Epithelial cell of alveolus of lung (primary cell): ENCODE measurements around the gene FSD1. TPM values are rescaled to one million over a fixed set of nuclear protein-coding genes. Genes with fewer than 3 reads are reported as not detected.

Source experiments
- total RNA-seq: library from RNA; depleted of rRNA; stranded (reverse); fragments of >200 nt; gene quantifications from 2 replicates; pipeline ENCODE4 v1.2.1, GENCODE V29; 2015

FSD1 gene
- total RNA-seq: 21.2 and 30.5 TPM in 2 replicates

GRCh38 chr19:4304538-4305256 lies at the start of gene FSD1:
Gene FSD1, plus strand, starts transcription at chr19:4304598. Its CDS starts 149 bp downstream, at chr19:4304747.

GRCh38 chr19:4278419-4279266 lies 25.8 kb upstream of the FSD1 start, which contains the start of gene SHD:
Gene SHD, plus strand, starts transcription at chr19:4279266. Its CDS starts 798 bp downstream, at chr19:4280064.

GRCh38 chr19:4302243-4302640 lies 2.2 kb upstream of the FSD1 start, which contains the start of gene TMIGD2:
Gene TMIGD2, minus strand, starts transcription at chr19:4302389. Its CDS starts 4 bp downstream, at chr19:4302385.

GRCh38 chr19:4338441-4339355 lies 34.3 kb downstream of the FSD1 start, which contains the start of gene STAP2:
Gene STAP2, minus strand, starts transcription at chr19:4338827. Its CDS starts 74 bp downstream, at chr19:4338753.

GRCh38 chr19:4343370-4344307 lies 39.2 kb downstream of the FSD1 start, which contains the start of gene MPND:
Gene MPND, plus strand, starts transcription at chr19:4343562. Its CDS starts 32 bp downstream, at chr19:4343594.

Other genes with a start within 250 kb of the FSD1 start
- 30.4 and 35.6 TPM in 2 replicates for gene ZBTB7A, start 237.7 kb upstream of the FSD1 start, total RNA-seq
- 180 and 195 TPM in 2 replicates for gene MAP2K2, start 180.5 kb upstream of the FSD1 start, total RNA-seq
- not detected in 2 replicates for gene CREB3L3, start 151.0 kb upstream of the FSD1 start, total RNA-seq
- gene SIRT6, start 122.0 kb upstream of the FSD1 start, total RNA-seq: 24.6 and 29.1 TPM in 2 replicates
- gene ANKRD24, start 121.9 kb upstream of the FSD1 start, total RNA-seq: 1.4 TPM in 1 of 2 replicates, not detected in the other
- 0.39 TPM in 1 of 2 replicates, not detected in the other for gene EBI3, start 75.1 kb upstream of the FSD1 start, total RNA-seq
- gene YJU2, start 57.5 kb upstream of the FSD1 start, total RNA-seq: 21.5 and 24.9 TPM in 2 replicates
- 2.2 TPM in 1 of 2 replicates, not detected in the other for gene SHD, start 25.3 kb upstream of the FSD1 start, total RNA-seq
- gene TMIGD2, start 2.2 kb upstream of the FSD1 start, total RNA-seq: not detected in 2 replicates
- 3.0 and 7.1 TPM in 2 replicates for gene STAP2, start 34.2 kb downstream of the FSD1 start, total RNA-seq
- gene MPND, start 39.0 kb downstream of the FSD1 start, total RNA-seq: 2.7 and 4.3 TPM in 2 replicates
- 89.3 and 117 TPM in 2 replicates for gene SH3GL1, start 95.9 kb downstream of the FSD1 start, total RNA-seq
- gene CHAF1A, start 98.0 kb downstream of the FSD1 start, total RNA-seq: 9.7 and 15.5 TPM in 2 replicates
- gene UBXN6, start 153.2 kb downstream of the FSD1 start, total RNA-seq: 67.9 and 82.5 TPM in 2 replicates
- 75.5 and 86.1 TPM in 2 replicates for gene HDGFL2, start 167.7 kb downstream of the FSD1 start, total RNA-seq
- under 0.01 and 0.96 TPM in 2 replicates for gene PLIN4, start 213.9 kb downstream of the FSD1 start, total RNA-seq
- gene PLIN5, start 230.6 kb downstream of the FSD1 start, total RNA-seq: not detected in 2 replicates
- under 0.01 and 0.88 TPM in 2 replicates for gene LRG1, start 235.4 kb downstream of the FSD1 start, total RNA-seq